Measurements from ENCODE around the gene EXD1. TPM values are rescaled to one million over a fixed set of nuclear protein-coding genes. Genes with fewer than 3 reads are reported as not detected.

EXD1 gene
- total RNA-seq, 1 donor from 2014 or later, result not detected

GRCh38 chr15:41194444-41194843 lies 36.1 kb downstream of the EXD1 start:
- H3K4me1 ChIP-seq (ENCODE audit: control insufficient read depth in 3 of 3, insufficient read depth in 3 of 3, low read length in 3 of 3), result no peaks in the 10 kb centered on the region
- H3K4me3 ChIP-seq (ENCODE audit: low read length in 3 of 3), result no peak overlapping the region
- H3K9ac ChIP-seq (ENCODE audit: low read depth in 1 of 3, low read length in 3 of 3), result no peak overlapping the region
- H3K9me3 ChIP-seq (ENCODE audit: control insufficient read depth in 3 of 3, low read length in 3 of 3), result no peaks in the 10 kb centered on the region
- H3K27me3 ChIP-seq (ENCODE audit: control insufficient read depth in 3 of 3, insufficient read depth in 3 of 3, low read length in 3 of 3), result peaks cover 0 to 6% (median 0%) of the 10 kb centered on the region in 3 donors
- H3K27ac ChIP-seq (ENCODE audit: low read depth, low read length), result no peak overlapping the region
- no peaks in the 10 kb centered on the region for H3K36me3 ChIP-seq (ENCODE audit: control insufficient read depth in 3 of 3, insufficient read depth in 3 of 3, low read length in 3 of 3)

GRCh38 chr15:41183581-41183980 lies 47.0 kb downstream of the EXD1 start:
- H3K4me1 ChIP-seq (ENCODE audit: control insufficient read depth in 3 of 3, insufficient read depth in 3 of 3, low read length in 3 of 3), result no peaks in the 10 kb centered on the region
- H3K27me3 ChIP-seq (ENCODE audit: control insufficient read depth in 3 of 3, insufficient read depth in 3 of 3, low read length in 3 of 3), result no peaks in the 10 kb centered on the region
- no peaks in the 10 kb centered on the region for H3K36me3 ChIP-seq (ENCODE audit: control insufficient read depth in 3 of 3, insufficient read depth in 3 of 3, low read length in 3 of 3)
- no peaks in the 10 kb centered on the region for H3K9me3 ChIP-seq (ENCODE audit: control insufficient read depth in 3 of 3, low read length in 3 of 3)
- H3K9ac ChIP-seq (ENCODE audit: low read depth in 1 of 3, low read length in 3 of 3), result no peak overlapping the region
- H3K27ac ChIP-seq (ENCODE audit: low read depth, low read length), result no peak overlapping the region
- H3K4me3 ChIP-seq (ENCODE audit: low read length in 3 of 3), result no peak overlapping the region

GRCh38 chr15:41182266-41182665 lies 48.3 kb downstream of the EXD1 start:
- no peaks in the 10 kb centered on the region for H3K27me3 ChIP-seq (ENCODE audit: control insufficient read depth in 3 of 3, insufficient read depth in 3 of 3, low read length in 3 of 3)
- H3K4me3 ChIP-seq (ENCODE audit: low read length in 3 of 3), result no peak overlapping the region
- H3K9ac ChIP-seq (ENCODE audit: low read depth in 1 of 3, low read length in 3 of 3), result no peak overlapping the region
- no peaks in the 10 kb centered on the region for H3K9me3 ChIP-seq (ENCODE audit: control insufficient read depth in 3 of 3, low read length in 3 of 3)
- H3K36me3 ChIP-seq (ENCODE audit: control insufficient read depth in 3 of 3, insufficient read depth in 3 of 3, low read length in 3 of 3), result no peaks in the 10 kb centered on the region
- no peak overlapping the region for H3K27ac ChIP-seq (ENCODE audit: low read depth, low read length)
- H3K4me1 ChIP-seq (ENCODE audit: control insufficient read depth in 3 of 3, insufficient read depth in 3 of 3, low read length in 3 of 3), result no peaks in the 10 kb centered on the region

GRCh38 chr15:41180206-41180789 lies 50.3 kb downstream of the EXD1 start:
- Histone ChIP-seq H3K36me3 (ENCODE audit: control insufficient read depth in 3 of 3, insufficient read depth in 3 of 3, low read length in 3 of 3) (no peaks in the 10 kb centered on the region), H3K9ac (ENCODE audit: low read depth in 1 of 3, low read length in 3 of 3) (no peak overlapping the region), H3K27me3 (ENCODE audit: control insufficient read depth in 3 of 3, insufficient read depth in 3 of 3, low read length in 3 of 3) (no peaks in the 10 kb centered on the region), H3K4me1 (ENCODE audit: control insufficient read depth in 3 of 3, insufficient read depth in 3 of 3, low read length in 3 of 3) (no peaks in the 10 kb centered on the region), H3K27ac (ENCODE audit: low read depth, low read length) (no peak overlapping the region), H3K4me3 (ENCODE audit: low read length in 3 of 3) (no peak overlapping the region), H3K9me3 (ENCODE audit: control insufficient read depth in 3 of 3, low read length in 3 of 3) (no peaks in the 10 kb centered on the region)

GRCh38 chr15:41169781-41170180 lies 60.8 kb downstream of the EXD1 start:
- Histone ChIP-seq H3K4me1 (ENCODE audit: control insufficient read depth in 3 of 3, insufficient read depth in 3 of 3, low read length in 3 of 3) (no peaks in the 10 kb centered on the region), H3K27me3 (ENCODE audit: control insufficient read depth in 3 of 3, insufficient read depth in 3 of 3, low read length in 3 of 3) (no peaks in the 10 kb centered on the region), H3K9ac (ENCODE audit: low read depth in 1 of 3, low read length in 3 of 3) (no peak overlapping the region), H3K9me3 (ENCODE audit: control insufficient read depth in 3 of 3, low read length in 3 of 3) (no peaks in the 10 kb centered on the region), H3K36me3 (ENCODE audit: control insufficient read depth in 3 of 3, insufficient read depth in 3 of 3, low read length in 3 of 3) (no peaks in the 10 kb centered on the region), H3K27ac (ENCODE audit: low read depth, low read length) (no peak overlapping the region), H3K4me3 (ENCODE audit: low read length in 3 of 3) (no peak overlapping the region)

GRCh38 chr15:41169086-41169485 lies 61.5 kb downstream of the EXD1 start:
- Histone ChIP-seq H3K9ac (ENCODE audit: low read depth in 1 of 3, low read length in 3 of 3) (no peak overlapping the region), H3K27ac (ENCODE audit: low read depth, low read length) (no peak overlapping the region), H3K4me3 (ENCODE audit: low read length in 3 of 3) (no peak overlapping the region), H3K4me1 (ENCODE audit: control insufficient read depth in 3 of 3, insufficient read depth in 3 of 3, low read length in 3 of 3) (no peaks in the 10 kb centered on the region), H3K9me3 (ENCODE audit: control insufficient read depth in 3 of 3, low read length in 3 of 3) (no peaks in the 10 kb centered on the region), H3K27me3 (ENCODE audit: control insufficient read depth in 3 of 3, insufficient read depth in 3 of 3, low read length in 3 of 3) (no peaks in the 10 kb centered on the region), H3K36me3 (ENCODE audit: control insufficient read depth in 3 of 3, insufficient read depth in 3 of 3, low read length in 3 of 3) (no peaks in the 10 kb centered on the region)

- H3K27me3 ChIP-seq (ENCODE audit: control insufficient read depth in 3 of 3, insufficient read depth in 3 of 3, low read length in 3 of 3), result peaks cover 0 to 2% (median 0%) of the 10 kb centered on the region in 3 donors
- no peaks in the 10 kb centered on the region for H3K36me3 ChIP-seq (ENCODE audit: control insufficient read depth in 3 of 3, insufficient read depth in 3 of 3, low read length in 3 of 3)
- H3K4me3 ChIP-seq (ENCODE audit: low read length in 3 of 3), result no peak overlapping the region
- no peak overlapping the region for H3K27ac ChIP-seq (ENCODE audit: low read depth, low read length)
- H3K4me1 ChIP-seq (ENCODE audit: control insufficient read depth in 3 of 3, insufficient read depth in 3 of 3, low read length in 3 of 3), result no peaks in the 10 kb centered on the region
- no peaks in the 10 kb centered on the region for H3K9me3 ChIP-seq (ENCODE audit: control insufficient read depth in 3 of 3, low read length in 3 of 3)
- H3K9ac ChIP-seq (ENCODE audit: low read depth in 1 of 3, low read length in 3 of 3), result no peak overlapping the region
Observed at GRCh38 chr15:41161736-41162135, 68.8 kb downstream of the EXD1 start.

GRCh38 chr15:41161336-41161735 lies 69.2 kb downstream of the EXD1 start:
- Histone ChIP-seq H3K9ac (ENCODE audit: low read depth in 1 of 3, low read length in 3 of 3) (no peak overlapping the region), H3K36me3 (ENCODE audit: control insufficient read depth in 3 of 3, insufficient read depth in 3 of 3, low read length in 3 of 3) (no peaks in the 10 kb centered on the region), H3K9me3 (ENCODE audit: control insufficient read depth in 3 of 3, low read length in 3 of 3) (no peaks in the 10 kb centered on the region), H3K27ac (ENCODE audit: low read depth, low read length) (no peak overlapping the region), H3K27me3 (ENCODE audit: control insufficient read depth in 3 of 3, insufficient read depth in 3 of 3, low read length in 3 of 3) (peaks cover 0 to 2% (median 0%) of the 10 kb centered on the region in 3 donors), H3K4me3 (ENCODE audit: low read length in 3 of 3) (no peak overlapping the region), H3K4me1 (ENCODE audit: control insufficient read depth in 3 of 3, insufficient read depth in 3 of 3, low read length in 3 of 3) (no peaks in the 10 kb centered on the region)

- Histone ChIP-seq H3K9ac (ENCODE audit: low read depth in 1 of 3, low read length in 3 of 3) (no peak overlapping the region), H3K9me3 (ENCODE audit: control insufficient read depth in 3 of 3, low read length in 3 of 3) (no peaks in the 10 kb centered on the region), H3K36me3 (ENCODE audit: control insufficient read depth in 3 of 3, insufficient read depth in 3 of 3, low read length in 3 of 3) (no peaks in the 10 kb centered on the region), H3K27me3 (ENCODE audit: control insufficient read depth in 3 of 3, insufficient read depth in 3 of 3, low read length in 3 of 3) (peaks cover 0 to 2% (median 0%) of the 10 kb centered on the region in 3 donors), H3K27ac (ENCODE audit: low read depth, low read length) (no peak overlapping the region), H3K4me3 (ENCODE audit: low read length in 3 of 3) (no peak overlapping the region), H3K4me1 (ENCODE audit: control insufficient read depth in 3 of 3, insufficient read depth in 3 of 3, low read length in 3 of 3) (no peaks in the 10 kb centered on the region)
Observed at GRCh38 chr15:41160639-41161315, 69.8 kb downstream of the EXD1 start.

- Histone ChIP-seq H3K9me3 (ENCODE audit: control insufficient read depth in 3 of 3, low read length in 3 of 3) (no peaks in the 10 kb centered on the region), H3K27ac (ENCODE audit: low read depth, low read length) (no peak overlapping the region), H3K9ac (ENCODE audit: low read depth in 1 of 3, low read length in 3 of 3) (no peak overlapping the region), H3K27me3 (ENCODE audit: control insufficient read depth in 3 of 3, insufficient read depth in 3 of 3, low read length in 3 of 3) (no peaks in the 10 kb centered on the region), H3K4me1 (ENCODE audit: control insufficient read depth in 3 of 3, insufficient read depth in 3 of 3, low read length in 3 of 3) (no peaks in the 10 kb centered on the region), H3K36me3 (ENCODE audit: control insufficient read depth in 3 of 3, insufficient read depth in 3 of 3, low read length in 3 of 3) (no peaks in the 10 kb centered on the region), H3K4me3 (ENCODE audit: low read length in 3 of 3) (no peak overlapping the region)
Observed at GRCh38 chr15:41154412-41154811, 76.1 kb downstream of the EXD1 start.

Data from skeletal muscle tissue (tissue), 4 donors.